Breast epithelium (tissue), 4 donors: Measurements from ENCODE around the gene CADPS2. TPM values are rescaled to one million over a fixed set of nuclear protein-coding genes. Genes with fewer than 3 reads are reported as not detected.
A peak's percentile ranks its signal among the peaks of the same experiment; 100 is the strongest.

Source experiments
- DNase-seq, 2 donors: peaks; one replicate each; pipeline ENCODE4 v3.0.0-alpha.2; 2019; ENCODE audit warnings: low spot score in 2 of 2
- H3K27ac ChIP-seq, 2 donors: fragments of 200-600 bp; sonication (generic) in 1 of 2; one replicate each; pipeline ENCODE4 v1.5.1; 2016 to 2019; ENCODE audit warnings: mild to moderate bottlenecking in 1 of 2
- H3K27me3 ChIP-seq, 2 donors: fragments of 200-600 bp; sonication (generic) in 1 of 2; one replicate each; pipeline versions ENCODE4 v1.5.1 to v1.6.0; 2017 to 2019; ENCODE audit warnings: control low read depth in 1 of 2, mild to moderate bottlenecking in 1 of 2
- H3K36me3 ChIP-seq: fragments of 200-600 bp; one replicate; pipeline ENCODE4 v1.5.1; 2019
- H3K4me1 ChIP-seq, 2 donors: fragments of 200-600 bp; sonication (generic); one replicate each; pipeline ENCODE4 v1.5.1; 2016 to 2019; ENCODE audit warnings: control low read depth in 1 of 2
- H3K4me3 ChIP-seq, 3 donors: fragments of 200-600 bp; sonication (generic); 1 replicate in 2 of 3; 2 replicates in 1 of 3; pipeline ENCODE4 v1.5.1; 2016 to 2019; ENCODE audit warnings: mild to moderate bottlenecking in 3 of 3, moderate library complexity in 2 of 3
- H3K9me3 ChIP-seq, 2 donors: fragments of 200-600 bp; sonication (generic) in 1 of 2; one replicate each; pipeline ENCODE4 v1.5.1; 2016 to 2019; ENCODE audit warnings: control low read depth in 1 of 2
- POLR2A ChIP-seq: fragments of 450-650 bp; IDR thresholded peaks from one replicate; pipeline ENCODE4 v1.6.1; 2016; ENCODE audit warnings: antibody characterized with exemption, mild to moderate bottlenecking, moderate library complexity
- POLR2AphosphoS5 ChIP-seq, 3 donors: sonication (generic); formaldehyde crosslinking; IDR thresholded peaks; one replicate each; pipeline ENCODE4 v1.6.1; 2017; ENCODE audit warnings: antibody characterized with exemption in 3 of 3
- intact Hi-C: fragments of 100-400 bp; cut with DNase I; formaldehyde crosslinking; loops from one replicate; pipeline ENCODE4 v1.15.1; 2023; ENCODE audit warnings: low total_unique reads
- total RNA-seq, 3 donors: library from RNA; depleted of rRNA; stranded (reverse); fragments of >200 nt; gene quantifications; one replicate each; pipeline ENCODE4 v1.1.0, GENCODE V29; 2016
- TF ChIP-seq, protein P1 (sequence below), 3 donors: fragments of 450-650 bp; IDR thresholded peaks; one replicate each; pipeline ENCODE4 v1.5.1; 2016 to 2017; ENCODE audit warnings: antibody characterized with exemption in 3 of 3, mild to moderate bottlenecking in 3 of 3, moderate library complexity in 3 of 3

Gene CADPS2
- total RNA-seq, 3 donors from 2014 or later, result 12.3 to 67.5 (median 66.5) TPM

DNA sequence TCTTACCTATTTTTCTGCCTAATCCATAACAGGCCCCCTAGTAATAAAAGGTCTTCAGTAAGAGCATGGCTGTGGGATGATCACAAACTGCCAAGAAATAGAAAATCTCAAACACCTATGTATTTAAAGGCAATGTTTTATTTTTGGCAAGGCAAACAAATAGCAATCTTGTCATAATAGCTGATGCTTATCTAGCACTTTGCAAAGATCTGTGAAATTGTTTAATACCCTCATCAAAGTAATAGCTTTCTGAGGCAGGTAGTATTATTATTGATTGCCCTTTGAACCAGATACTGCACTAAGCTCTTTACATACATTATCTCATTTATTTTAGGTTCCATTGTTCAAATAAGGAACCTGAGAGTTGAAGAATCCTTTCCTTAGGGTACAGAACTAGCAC lies 1.6 kb upstream of the CADPS2 start:
- no peaks in the 10 kb centered on the region for H3K27me3 ChIP-seq
- H3K4me3 ChIP-seq, result no peak overlapping the region
- no peaks in the 10 kb centered on the region for H3K9me3 ChIP-seq
- H3K36me3 ChIP-seq, result no peaks in the 10 kb centered on the region
- peak overlapping the region in 1 of 2 donors; percentile 89 for H3K27ac ChIP-seq
- TF ChIP-seq POLR2A (no peak), POLR2AphosphoS5 (IDR thresholded peaks at IDR 0.05) (no peak)
- TF ChIP-seq, protein P1, sequence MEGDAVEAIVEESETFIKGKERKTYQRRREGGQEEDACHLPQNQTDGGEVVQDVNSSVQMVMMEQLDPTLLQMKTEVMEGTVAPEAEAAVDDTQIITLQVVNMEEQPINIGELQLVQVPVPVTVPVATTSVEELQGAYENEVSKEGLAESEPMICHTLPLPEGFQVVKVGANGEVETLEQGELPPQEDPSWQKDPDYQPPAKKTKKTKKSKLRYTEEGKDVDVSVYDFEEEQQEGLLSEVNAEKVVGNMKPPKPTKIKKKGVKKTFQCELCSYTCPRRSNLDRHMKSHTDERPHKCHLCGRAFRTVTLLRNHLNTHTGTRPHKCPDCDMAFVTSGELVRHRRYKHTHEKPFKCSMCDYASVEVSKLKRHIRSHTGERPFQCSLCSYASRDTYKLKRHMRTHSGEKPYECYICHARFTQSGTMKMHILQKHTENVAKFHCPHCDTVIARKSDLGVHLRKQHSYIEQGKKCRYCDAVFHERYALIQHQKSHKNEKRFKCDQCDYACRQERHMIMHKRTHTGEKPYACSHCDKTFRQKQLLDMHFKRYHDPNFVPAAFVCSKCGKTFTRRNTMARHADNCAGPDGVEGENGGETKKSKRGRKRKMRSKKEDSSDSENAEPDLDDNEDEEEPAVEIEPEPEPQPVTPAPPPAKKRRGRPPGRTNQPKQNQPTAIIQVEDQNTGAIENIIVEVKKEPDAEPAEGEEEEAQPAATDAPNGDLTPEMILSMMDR (IDR thresholded peaks at IDR 0.05), result no peak
- intact Hi-C loops, result no loop called here
- no peaks in the 10 kb centered on the region for H3K4me1 ChIP-seq
- DNase-seq, result no peak

DNA sequence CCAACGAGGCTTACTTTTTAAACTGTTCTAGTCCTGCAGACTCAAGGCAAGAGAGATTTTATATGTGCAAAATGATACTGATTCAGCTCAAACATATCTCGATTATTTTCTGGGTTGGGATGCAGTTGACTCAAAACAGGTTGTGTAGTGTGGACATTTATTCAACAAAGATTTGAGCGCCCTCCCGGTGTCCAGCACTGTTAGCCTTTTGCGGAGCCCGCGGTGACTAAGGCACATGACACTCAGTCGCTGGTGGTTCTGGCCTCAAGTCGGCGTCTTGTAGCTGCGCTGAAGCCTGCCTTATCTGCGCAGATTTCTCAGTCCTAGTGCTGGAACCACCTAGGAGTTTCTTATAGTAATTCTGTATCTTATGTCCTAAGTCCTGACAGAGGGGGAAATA lies 938 bp upstream of the CADPS2 start:
- Histone ChIP-seq H3K9me3 (no peaks in the 10 kb centered on the region), H3K36me3 (no peaks in the 10 kb centered on the region), H3K4me3 (peak overlapping the region; percentile 56 to 95 (median 83)), H3K27ac (peak overlapping the region; percentile 16 to 89), H3K4me1 (no peaks in the 10 kb centered on the region), H3K27me3 (no peaks in the 10 kb centered on the region)
- peak; percentile 45 to 60 for DNase-seq
- intact Hi-C loops, result no loop called here
- no peak for TF ChIP-seq POLR2A
- no peak for TF ChIP-seq POLR2AphosphoS5 (IDR thresholded peaks at IDR 0.05)
- TF ChIP-seq, protein P1 (IDR thresholded peaks at IDR 0.05), result no peak

DNA sequence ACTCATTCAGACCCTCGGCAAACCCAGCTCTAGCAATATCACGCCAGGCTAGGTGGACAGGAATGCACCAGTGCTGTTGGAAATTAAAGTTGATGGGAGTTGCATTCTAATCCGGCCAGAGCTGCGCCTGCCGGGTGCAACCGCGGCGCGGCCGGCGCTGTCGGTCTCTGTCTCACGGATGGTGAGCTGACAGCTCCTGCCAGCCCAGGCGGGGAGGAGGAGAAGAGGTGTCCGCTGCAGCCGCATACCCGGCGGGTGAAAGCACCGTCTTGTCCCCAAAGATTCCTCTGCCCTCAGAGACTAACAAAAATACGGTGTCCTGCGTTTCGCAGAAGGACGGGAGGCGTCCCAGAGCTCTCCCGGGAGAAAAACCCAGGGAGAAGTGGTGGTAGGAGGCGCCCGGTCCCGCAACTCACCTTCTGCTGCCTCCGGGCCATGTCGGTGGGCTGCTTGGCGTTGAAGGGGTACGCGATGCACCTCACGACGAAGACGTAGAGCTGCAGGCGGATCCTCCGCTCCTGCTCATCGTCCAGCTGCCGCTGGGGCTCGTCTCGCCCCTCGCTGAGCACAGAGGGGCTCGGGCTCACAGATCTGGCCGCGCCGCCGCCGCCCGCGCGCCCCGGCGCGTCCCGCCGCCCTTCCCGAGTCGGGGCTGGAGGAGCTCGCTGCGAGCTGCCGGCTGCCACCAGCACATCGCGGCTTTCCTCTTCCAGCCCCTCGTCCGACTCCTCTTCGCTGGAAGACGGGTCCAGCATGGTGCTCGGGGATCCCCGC lies 490 bp downstream of the CADPS2 start:
- Histone ChIP-seq H3K36me3 (no peaks in the 10 kb centered on the region), H3K4me3 (peak overlapping the region; percentile 56 to 95 (median 83)), H3K4me1 (no peaks in the 10 kb centered on the region), H3K9me3 (no peaks in the 10 kb centered on the region), H3K27me3 (no peaks in the 10 kb centered on the region), H3K27ac (peak overlapping the region; percentile 89 to 95)
- DNase-seq, result no peak
- intact Hi-C loops, result no loop called here
- TF ChIP-seq, protein P1 (IDR thresholded peaks at IDR 0.05), result peak in 1 of 3 donors; percentile 12
- TF ChIP-seq POLR2AphosphoS5 (IDR thresholded peaks at IDR 0.05) (no peak), POLR2A (no peak)

- no peak for TF ChIP-seq POLR2A
- TF ChIP-seq, protein P1 (IDR thresholded peaks at IDR 0.05), result no peak
- TF ChIP-seq POLR2AphosphoS5 (IDR thresholded peaks at IDR 0.05), result no peak
- H3K27ac ChIP-seq, result no peak overlapping the region
- no peaks in the 10 kb centered on the region for H3K36me3 ChIP-seq
- H3K9me3 ChIP-seq, result no peaks in the 10 kb centered on the region
- H3K4me3 ChIP-seq, result peak overlapping the region in 2 of 3 donors; percentile 83 to 95
- intact Hi-C loops, result no loop called here
- H3K4me1 ChIP-seq, result no peaks in the 10 kb centered on the region
- no peak for DNase-seq
- H3K27me3 ChIP-seq, result no peaks in the 10 kb centered on the region
Measured at GRCh38 chr7:122884186-122884585, 2.1 kb downstream of the CADPS2 start.

GRCh38 chr7:122883049-122883680 lies 3.1 kb downstream of the CADPS2 start:
- intact Hi-C loops, result no loop called here
- Histone ChIP-seq H3K36me3 (no peaks in the 10 kb centered on the region), H3K27ac (no peak overlapping the region), H3K4me3 (peak overlapping the region in 1 of 3 donors; percentile 95), H3K27me3 (no peaks in the 10 kb centered on the region), H3K4me1 (no peaks in the 10 kb centered on the region), H3K9me3 (no peaks in the 10 kb centered on the region)
- no peak for DNase-seq
- TF ChIP-seq, protein P1 (IDR thresholded peaks at IDR 0.05), result no peak
- TF ChIP-seq POLR2AphosphoS5 (IDR thresholded peaks at IDR 0.05) (no peak), POLR2A (no peak)
